ENCODE results near the gene SETD4.

DNA sequence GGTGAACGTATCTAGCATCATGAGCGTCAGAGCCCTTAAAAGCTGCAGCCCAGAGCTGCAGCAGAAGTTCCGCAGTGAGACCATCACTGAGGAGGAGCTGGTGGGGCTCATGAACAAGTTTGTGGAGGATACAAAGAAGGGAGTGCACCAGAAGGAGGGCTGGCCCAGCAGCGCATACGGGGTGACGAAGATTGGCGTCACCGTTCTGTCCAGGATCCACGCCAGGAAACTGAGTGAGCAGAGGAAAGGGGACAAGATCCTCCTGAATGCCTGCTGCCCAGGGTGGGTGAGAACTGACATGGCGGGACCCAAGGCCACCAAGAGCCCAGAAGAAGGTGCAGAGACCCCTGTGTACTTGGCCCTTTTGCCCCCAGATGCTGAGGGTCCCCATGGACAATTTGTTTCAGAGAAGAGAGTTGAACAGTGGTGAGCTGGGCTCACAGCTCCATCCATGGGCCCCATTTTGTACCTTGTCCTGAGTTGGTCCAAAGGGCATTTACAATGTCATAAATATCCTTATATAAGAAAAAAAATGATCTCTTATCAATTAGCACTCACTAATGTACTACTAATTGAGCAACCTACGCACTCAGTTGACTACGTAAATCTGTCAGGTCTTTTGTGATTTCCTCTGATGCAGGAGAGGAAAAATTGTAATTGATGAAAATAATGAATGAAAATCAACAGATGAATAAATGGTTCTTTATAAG is 12.3 kb upstream of the SETD4 start:
- TF ChIP-seq, protein P1, sequence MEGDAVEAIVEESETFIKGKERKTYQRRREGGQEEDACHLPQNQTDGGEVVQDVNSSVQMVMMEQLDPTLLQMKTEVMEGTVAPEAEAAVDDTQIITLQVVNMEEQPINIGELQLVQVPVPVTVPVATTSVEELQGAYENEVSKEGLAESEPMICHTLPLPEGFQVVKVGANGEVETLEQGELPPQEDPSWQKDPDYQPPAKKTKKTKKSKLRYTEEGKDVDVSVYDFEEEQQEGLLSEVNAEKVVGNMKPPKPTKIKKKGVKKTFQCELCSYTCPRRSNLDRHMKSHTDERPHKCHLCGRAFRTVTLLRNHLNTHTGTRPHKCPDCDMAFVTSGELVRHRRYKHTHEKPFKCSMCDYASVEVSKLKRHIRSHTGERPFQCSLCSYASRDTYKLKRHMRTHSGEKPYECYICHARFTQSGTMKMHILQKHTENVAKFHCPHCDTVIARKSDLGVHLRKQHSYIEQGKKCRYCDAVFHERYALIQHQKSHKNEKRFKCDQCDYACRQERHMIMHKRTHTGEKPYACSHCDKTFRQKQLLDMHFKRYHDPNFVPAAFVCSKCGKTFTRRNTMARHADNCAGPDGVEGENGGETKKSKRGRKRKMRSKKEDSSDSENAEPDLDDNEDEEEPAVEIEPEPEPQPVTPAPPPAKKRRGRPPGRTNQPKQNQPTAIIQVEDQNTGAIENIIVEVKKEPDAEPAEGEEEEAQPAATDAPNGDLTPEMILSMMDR (IDR thresholded peaks at IDR 0.05): no peak
- TF ChIP-seq EP300 (IDR thresholded peaks at IDR 0.05): no peak
